HG03432 (cell line): Measurements from ENCODE around the gene SP1.
A peak's percentile ranks its signal among the peaks of the same experiment; 100 is the strongest.
"Not testable (repeated sequence)": the region's sequence is repeated elsewhere in the genome, so short reads cannot be mapped to it uniquely, and the experiment has no call there.

Experiments used
- ATAC-seq: cut with Tn5 transposase; IDR thresholded peaks from one replicate; pipeline ENCODE4 v1.9.1; 2021; ENCODE audit warnings: mild to moderate bottlenecking, moderate library complexity; ENCODE audit not compliant: unreplicated experiment

SP1 gene

GRCh38 chr12:53444593-53445325, 64.8 kb downstream of the SP1 start:
- not testable (repeated sequence) for ATAC-seq

GRCh38 chr12:53450936-53451335, 71.0 kb downstream of the SP1 start:
- no peak for ATAC-seq

- ATAC-seq = peak; percentile 94
These were observed 71.7 kb downstream of the SP1 start, which contains the start of gene PCBP2 for GRCh38 chr12:53451661-53452158. PCBP2 (plus strand) TSS chr12:53452102; CDS start chr12:53454801, 2,699 bp downstream.

GRCh38 chr12:53452159-53453077, 72.4 kb downstream of the SP1 start:
- ATAC-seq = peak; percentile 31

GRCh38 chr12:53453953-53454640, 74.1 kb downstream of the SP1 start:
- no peak for ATAC-seq

- ATAC-seq = no peak
These were observed 74.7 kb downstream of the SP1 start for GRCh38 chr12:53454707-53455106.

- ATAC-seq = no peak
These were observed 76.8 kb downstream of the SP1 start for GRCh38 chr12:53456654-53457366.

GRCh38 chr12:53459097-53459496, 79.1 kb downstream of the SP1 start:
- ATAC-seq = no peak

GRCh38 chr12:53461059-53461458, 81.1 kb downstream of the SP1 start:
- no peak for ATAC-seq

- no peak for ATAC-seq
These were observed 81.6 kb downstream of the SP1 start for GRCh38 chr12:53461591-53461990.

- no peak for ATAC-seq
These were observed 83.0 kb downstream of the SP1 start for GRCh38 chr12:53462935-53463334.

GRCh38 chr12:53463802-53464560, 84.0 kb downstream of the SP1 start:
- no peak for ATAC-seq

- no peak for ATAC-seq
These were observed 84.9 kb downstream of the SP1 start for GRCh38 chr12:53464685-53465418.

- ATAC-seq = no peak
These were observed 85.7 kb downstream of the SP1 start for GRCh38 chr12:53465679-53466078.
